A549 (cell line): ENCODE measurements around the gene RAD51B.

Experiments used
- CTCF ChIP-seq: fragments of >200 bp; sonication (Bioruptor Twin); formaldehyde crosslinking; IDR thresholded peaks from 3 replicates; pipeline ENCODE4 v1.5.1; 2016
- HEYL ChIP-seq: fragments of 250-450 bp; sonication (Bioruptor Pico); IDR thresholded peaks from 2 replicates; pipeline ENCODE4 v1.8.0; 2021; ENCODE audit warnings: mild to moderate bottlenecking, moderate library complexity
- HOXA7 ChIP-seq: fragments of 250-450 bp; sonication (Bioruptor Pico); IDR thresholded peaks from 2 replicates; pipeline ENCODE4 v1.5.0; 2020; ENCODE audit warnings: mild to moderate bottlenecking, moderate library complexity
- REST ChIP-seq: fragments of 200-600 bp; sonication (generic); IDR thresholded peaks from 2 replicates; pipeline ENCODE4 v1.6.1; 2016; ENCODE audit warnings: antibody characterized with exemption, mild to moderate bottlenecking, moderate library complexity

- TF ChIP-seq CTCF (no peak), HOXA7 (CRISPR knock-in tag) (no peak), HEYL (no peak), REST (no peak)
Observed at GRCh38 chr14:68680541-68681051, 861.0 kb downstream of the RAD51B start.
